ENCODE results near the gene DLK1.

DNA sequence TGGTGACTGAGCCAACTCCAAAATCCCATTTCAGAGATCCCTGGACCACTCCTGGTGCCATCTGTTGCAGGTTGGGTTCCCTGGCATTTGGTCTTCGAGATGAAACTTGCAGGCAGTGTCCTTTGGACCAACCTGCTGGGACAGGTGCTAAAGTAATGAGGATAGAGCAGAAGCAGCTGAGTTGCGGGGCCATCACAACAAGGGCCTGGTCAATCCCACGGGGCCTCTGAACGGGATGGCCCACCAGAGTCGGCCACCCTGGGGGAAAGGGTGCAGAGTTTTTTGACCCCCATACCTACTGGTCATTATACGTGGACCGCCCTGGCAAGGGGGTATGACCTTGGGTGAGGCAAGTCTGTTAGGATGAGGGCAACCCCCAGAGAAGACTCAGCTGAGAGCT lies 39.3 kb downstream of the DLK1 start:
- TF ChIP-seq USF1 (IDR thresholded peaks at IDR 0.05): no peak
- no peak for TF ChIP-seq EP300 (IDR thresholded peaks at IDR 0.05; ENCODE audit: borderline replicate concordance)
- no peak for TF ChIP-seq CEBPB (IDR thresholded peaks at IDR 0.05)
- TF ChIP-seq YY1 (IDR thresholded peaks at IDR 0.05; ENCODE audit: low read depth): no peak
- no peak for TF ChIP-seq RAD21 (IDR thresholded peaks at IDR 0.05; ENCODE audit: low read depth)
- TF ChIP-seq MAX (IDR thresholded peaks at IDR 0.05): no peak
- TF ChIP-seq TAF1 (IDR thresholded peaks at IDR 0.05; ENCODE audit: low read depth): no peak
- TF ChIP-seq REST (IDR thresholded peaks at IDR 0.05; ENCODE audit: low read depth): no peak
- TF ChIP-seq ZBTB7A (IDR thresholded peaks at IDR 0.05; ENCODE audit: low read depth): no peak
- TF ChIP-seq CREB1 (IDR thresholded peaks at IDR 0.05; ENCODE audit: low read depth): no peak
- TF ChIP-seq FOXM1 (IDR thresholded peaks at IDR 0.05; ENCODE audit: borderline replicate concordance, low read depth): no peak
